ENCODE results near the gene RLF. TPM values are rescaled to one million over a fixed set of nuclear protein-coding genes. Genes with fewer than 3 reads are reported as not detected.

The RLF gene
- total and polyA plus RNA-seq, 2 donors from 2014 or later: 3.5 to 15.8 TPM

DNA sequence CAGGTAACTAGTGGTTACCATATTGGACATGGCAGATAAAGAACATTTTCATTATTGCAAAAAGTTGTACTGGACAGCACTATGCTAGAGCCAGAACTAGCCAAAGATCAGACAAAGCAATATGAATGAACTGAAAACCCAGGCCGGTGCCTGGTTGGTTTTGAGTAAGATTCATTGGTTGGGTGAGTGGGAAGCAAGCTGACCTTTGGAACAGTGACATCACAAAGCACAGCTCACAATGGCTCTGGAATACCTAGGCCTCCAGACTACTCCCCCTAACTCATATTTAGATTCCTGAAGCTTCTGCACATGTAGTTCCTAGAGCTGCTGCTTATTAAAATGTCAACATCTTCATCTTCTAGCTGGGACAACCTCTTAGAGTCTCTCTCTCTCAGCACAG lies 86.5 kb downstream of the RLF start, which contains the start of gene TMCO2:
TMCO2 (plus strand) TSS at position 283 of the 400 bp plus-strand sequence; CDS start at position 340, 57 bp downstream.
- FAIRE-seq (no peak), DNase-seq (peak in 2 of 5 donors; percentile 20 to 38)
- no peak within 1 kb of the TSS for H3K27ac ChIP-seq (ENCODE audit: low read depth in 2 of 2, low read length in 2 of 2)
- no peaks in the 10 kb centered on the region for H3K4me1 ChIP-seq (ENCODE audit: control insufficient read depth in 2 of 3, insufficient read depth in 2 of 3, low read depth in 1 of 3, low read length in 3 of 3)
- intact Hi-C loops (cut with DNase I): no loop called here
- H3K27me3 ChIP-seq (ENCODE audit: control insufficient read depth, insufficient read depth, low read length): no peaks in the 10 kb centered on the region
- H3K36me3 ChIP-seq (ENCODE audit: control insufficient read depth in 2 of 3, insufficient read depth in 3 of 3, low read length in 3 of 3): no peaks in the 10 kb centered on the region
- H3K4me3 ChIP-seq (ENCODE audit: low read length in 3 of 3): no peak within 1 kb of the TSS
- no peak for TF ChIP-seq CTCF (IDR thresholded peaks at IDR 0.05; ENCODE audit: borderline replicate concordance, extremely low read depth, insufficient read depth)
- H3K9ac ChIP-seq (ENCODE audit: low read length in 3 of 3): no peak within 1 kb of the TSS
- H3K9me3 ChIP-seq (ENCODE audit: control insufficient read depth in 2 of 3, insufficient read depth in 1 of 3, low read length in 3 of 3): no peaks in the 10 kb centered on the region

DNA sequence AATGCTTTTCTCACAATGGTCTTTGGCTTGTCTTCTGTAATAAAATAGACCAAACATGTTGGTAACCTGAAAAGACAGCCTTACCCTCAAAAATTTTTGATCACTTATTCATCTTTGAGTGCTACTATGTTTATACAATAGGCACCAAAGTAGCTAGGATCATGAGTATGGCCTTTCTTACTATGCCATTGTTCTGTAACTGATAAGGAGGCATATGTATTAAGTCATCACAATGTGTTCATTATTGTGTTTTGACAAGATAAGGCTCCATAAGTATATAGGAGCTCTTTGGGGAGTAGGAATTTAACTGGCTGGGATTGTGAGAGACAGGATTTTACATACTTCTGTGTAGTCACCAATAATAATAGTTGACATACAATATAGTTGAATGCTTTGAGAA lies 87.2 kb downstream of the RLF start:
- Histone ChIP-seq H3K27ac (ENCODE audit: low read depth in 2 of 2, low read length in 2 of 2) (no peak overlapping the region), H3K4me1 (ENCODE audit: control insufficient read depth in 2 of 3, insufficient read depth in 2 of 3, low read depth in 1 of 3, low read length in 3 of 3) (no peaks in the 10 kb centered on the region), H3K9ac (ENCODE audit: low read length in 3 of 3) (no peak overlapping the region), H3K4me3 (ENCODE audit: low read length in 3 of 3) (no peak overlapping the region), H3K27me3 (ENCODE audit: control insufficient read depth, insufficient read depth, low read length) (no peaks in the 10 kb centered on the region), H3K36me3 (ENCODE audit: control insufficient read depth in 2 of 3, insufficient read depth in 3 of 3, low read length in 3 of 3) (no peaks in the 10 kb centered on the region), H3K9me3 (ENCODE audit: control insufficient read depth in 2 of 3, insufficient read depth in 1 of 3, low read length in 3 of 3) (no peaks in the 10 kb centered on the region)
- intact Hi-C loops (cut with DNase I): no loop called here
- no peak for TF ChIP-seq CTCF (IDR thresholded peaks at IDR 0.05; ENCODE audit: borderline replicate concordance, extremely low read depth, insufficient read depth)
- DNase-seq: no peak
- FAIRE-seq: no peak

DNA sequence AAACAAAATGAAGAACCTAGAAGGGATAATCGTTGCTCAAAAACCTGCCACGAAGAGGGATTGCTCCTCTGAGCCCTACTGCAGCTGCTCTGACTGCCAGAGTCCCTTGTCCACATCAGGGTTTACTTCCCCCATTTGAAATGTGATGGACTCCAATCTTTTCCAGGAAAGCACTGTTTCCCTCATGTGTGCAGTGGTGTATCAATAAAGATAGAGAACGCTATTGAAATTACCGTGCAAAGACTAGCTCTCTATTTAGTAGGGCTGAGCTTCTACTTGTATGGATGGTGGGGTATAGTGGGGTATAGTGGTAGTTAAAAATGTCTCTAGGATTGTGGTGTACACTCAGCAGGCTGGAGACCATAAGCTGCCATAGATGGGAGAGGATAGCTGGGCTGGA lies 90.3 kb downstream of the RLF start:
- H3K36me3 ChIP-seq (ENCODE audit: control insufficient read depth in 2 of 3, insufficient read depth in 3 of 3, low read length in 3 of 3): no peaks in the 10 kb centered on the region
- intact Hi-C loops (cut with DNase I): no loop called here
- H3K4me3 ChIP-seq (ENCODE audit: low read length in 3 of 3): no peak overlapping the region
- H3K27ac ChIP-seq (ENCODE audit: low read depth in 2 of 2, low read length in 2 of 2): no peak overlapping the region
- no peak overlapping the region for H3K9ac ChIP-seq (ENCODE audit: low read length in 3 of 3)
- FAIRE-seq (no peak), DNase-seq (no peak)
- no peaks in the 10 kb centered on the region for H3K27me3 ChIP-seq (ENCODE audit: control insufficient read depth, insufficient read depth, low read length)
- TF ChIP-seq CTCF (IDR thresholded peaks at IDR 0.05; ENCODE audit: borderline replicate concordance, extremely low read depth, insufficient read depth): no peak
- no peaks in the 10 kb centered on the region for H3K9me3 ChIP-seq (ENCODE audit: control insufficient read depth in 2 of 3, insufficient read depth in 1 of 3, low read length in 3 of 3)
- H3K4me1 ChIP-seq (ENCODE audit: control insufficient read depth in 2 of 3, insufficient read depth in 2 of 3, low read depth in 1 of 3, low read length in 3 of 3): peaks cover 0 to 2% (median 0%) of the 10 kb centered on the region in 3 donors

- intact Hi-C loops (cut with DNase I): no loop called here
- no peak for DNase-seq
- Histone ChIP-seq H3K9ac (ENCODE audit: low read length in 3 of 3) (no peak overlapping the region), H3K4me3 (ENCODE audit: low read length in 3 of 3) (no peak overlapping the region), H3K36me3 (ENCODE audit: control insufficient read depth in 2 of 3, insufficient read depth in 3 of 3, low read length in 3 of 3) (no peaks in the 10 kb centered on the region), H3K4me1 (ENCODE audit: control insufficient read depth in 2 of 3, insufficient read depth in 2 of 3, low read depth in 1 of 3, low read length in 3 of 3) (peaks cover 0 to 6% (median 0%) of the 10 kb centered on the region in 3 donors), H3K9me3 (ENCODE audit: control insufficient read depth in 2 of 3, insufficient read depth in 1 of 3, low read length in 3 of 3) (no peaks in the 10 kb centered on the region), H3K27me3 (ENCODE audit: control insufficient read depth, insufficient read depth, low read length) (no peaks in the 10 kb centered on the region), H3K27ac (ENCODE audit: low read depth in 2 of 2, low read length in 2 of 2) (no peak overlapping the region)
- TF ChIP-seq CTCF (IDR thresholded peaks at IDR 0.05; ENCODE audit: borderline replicate concordance, extremely low read depth, insufficient read depth): no peak
- no peak for FAIRE-seq
Measured at GRCh38 chr1:40252601-40253000, 91.4 kb downstream of the RLF start.
